Neuronal stem cell (in vitro differentiated cells): ENCODE measurements around the gene PITPNM3.

Experiments
- DNase-seq: peaks from one replicate; pipeline ENCODE4 v3.0.0-alpha.2; 2013; ENCODE audit warnings: low spot score
- H2AFZ ChIP-seq: one replicate; pipeline ENCODE4 v1.6.1; 2013; ENCODE audit warnings: mild to moderate bottlenecking, low read length, inconsistent platforms
- H2AK5ac ChIP-seq: 2 replicates; pipeline ENCODE4 v1.6.1; 2013; ENCODE audit warnings: low read depth, mild to moderate bottlenecking, inconsistent platforms, low read length, moderate library complexity, mixed read lengths
- H2BK120ac ChIP-seq: 2 replicates; pipeline ENCODE4 v1.6.1; 2013; ENCODE audit warnings: low read depth, mild to moderate bottlenecking, inconsistent platforms, low read length, moderate library complexity, mixed read lengths
- H2BK12ac ChIP-seq: one replicate; pipeline ENCODE4 v1.6.1; 2013; ENCODE audit warnings: low read length, inconsistent platforms
- H2BK15ac ChIP-seq: 2 replicates; pipeline ENCODE4 v1.6.1; 2013; ENCODE audit warnings: mild to moderate bottlenecking, low read length, inconsistent platforms, mixed read lengths
- H2BK5ac ChIP-seq: one replicate; pipeline ENCODE4 v1.6.1; 2013; ENCODE audit warnings: inconsistent platforms, mild to moderate bottlenecking, low read length, moderate library complexity
- H3K14ac ChIP-seq: one replicate; pipeline ENCODE4 v1.6.1; 2013; ENCODE audit warnings: low read length, inconsistent platforms
- H3K18ac ChIP-seq: 2 replicates; pipeline ENCODE4 v1.6.1; 2013; ENCODE audit warnings: low read length, inconsistent platforms
- H3K23ac ChIP-seq: 2 replicates; pipeline ENCODE4 v1.6.1; 2013; ENCODE audit warnings: low read depth, mild to moderate bottlenecking, mixed read lengths, low read length, inconsistent platforms; ENCODE audit not compliant: poor library complexity
- H3K27ac ChIP-seq: replicated peaks from 3 replicates; pipeline ENCODE4 v1.5.1; 2013; ENCODE audit warnings: low read length, inconsistent platforms
- H3K27me3 ChIP-seq, 3 experiments: 2 replicates each; pipeline ENCODE4 v1.6.1; 2013; ENCODE audit warnings: low read length in 3 of 3, mild to moderate bottlenecking in 2 of 3, inconsistent platforms in 1 of 3, low read depth in 1 of 3, mixed read lengths in 1 of 3, moderate library complexity in 1 of 3; ENCODE audit not compliant: control insufficient read depth in 3 of 3, insufficient read depth in 3 of 3
- H3K36me3 ChIP-seq, 2 donors: replicated peaks in 1 of 2; 2 replicates each; pipeline ENCODE4 v1.6.1; 2013; ENCODE audit warnings: low read length in 2 of 2; ENCODE audit not compliant: control insufficient read depth in 2 of 2, insufficient read depth in 2 of 2
- H3K4ac ChIP-seq: 2 replicates; pipeline ENCODE4 v1.6.1; 2013; ENCODE audit warnings: inconsistent platforms, mild to moderate bottlenecking, low read length, moderate library complexity
- H3K4me1 ChIP-seq, 2 donors: 1 replicate in 1 of 2; 2 replicates in 1 of 2; pipeline ENCODE4 v1.6.1; 2013; ENCODE audit warnings: low read length in 2 of 2, low read depth in 1 of 2; ENCODE audit not compliant: control insufficient read depth in 2 of 2, insufficient read depth in 1 of 2
- H3K4me2 ChIP-seq: one replicate; pipeline ENCODE4 v1.6.1; 2013; ENCODE audit warnings: mild to moderate bottlenecking, low read length, inconsistent platforms; ENCODE audit not compliant: insufficient read depth, poor library complexity, severe bottlenecking
- H3K4me3 ChIP-seq, 2 donors: 2 replicates each; pipeline ENCODE4 v1.5.1; 2013; ENCODE audit warnings: low read length in 2 of 2, mild to moderate bottlenecking in 2 of 2, inconsistent platforms in 1 of 2, moderate library complexity in 1 of 2
- H3K79me1 ChIP-seq: one replicate; pipeline ENCODE4 v1.6.1; 2013; ENCODE audit warnings: low read depth, mild to moderate bottlenecking, inconsistent platforms, low read length, moderate library complexity
- H3K9ac ChIP-seq: one replicate; pipeline ENCODE4 v1.6.1; 2013; ENCODE audit warnings: mild to moderate bottlenecking, low read depth, low read length, inconsistent platforms; ENCODE audit not compliant: poor library complexity
- H3K9me3 ChIP-seq, 2 donors: replicated peaks in 1 of 2; 2 replicates each; pipeline versions ENCODE3 to v1.6.1; 2013; ENCODE audit warnings: low read length in 2 of 2, mild to moderate bottlenecking in 2 of 2, inconsistent platforms in 1 of 2, low read depth in 1 of 2, mixed read lengths in 1 of 2, moderate library complexity in 1 of 2; ENCODE audit not compliant: control insufficient read depth in 2 of 2, insufficient read depth in 1 of 2
- H4K8ac ChIP-seq: one replicate; pipeline ENCODE4 v1.6.1; 2013; ENCODE audit warnings: low read depth, mild to moderate bottlenecking, inconsistent platforms, low read length, moderate library complexity
- H4K91ac ChIP-seq: one replicate; pipeline ENCODE4 v1.6.1; 2013; ENCODE audit warnings: low read length, low read depth, mild to moderate bottlenecking, inconsistent platforms; ENCODE audit not compliant: poor library complexity
- WGBS, 2 donors: extraction: QIAGEN DNeasy Blood & Tissue Kit; methylation state at CpG; one replicate each; pipeline ENCODE4 v1.1.7; 2013; ENCODE audit warnings: missing lambda C conversion rate in 2 of 2, mixed read lengths in 1 of 2; ENCODE audit not compliant: insufficient read length in 2 of 2, insufficient replicate concordance in 1 of 2; ENCODE audit errors: extremely low coverage in 2 of 2; 5-methylcytosine and 5-hydroxymethylcytosine counted together

Gene PITPNM3

GRCh38 chr17:6599364-6599763 is 43.0 kb upstream of the PITPNM3 start:
- H3K79me1 ChIP-seq: no peaks in the 10 kb centered on the region
- H3K4me2 ChIP-seq: no peak overlapping the region
- no peaks in the 10 kb centered on the region for H3K27me3 ChIP-seq
- no peak overlapping the region for H3K4me3 ChIP-seq
- H3K9ac ChIP-seq: no peak overlapping the region
- no peaks in the 10 kb centered on the region for H3K4me1 ChIP-seq
- H3K14ac ChIP-seq: no peak overlapping the region
- no peaks in the 10 kb centered on the region for H3K9me3 ChIP-seq
- H2BK15ac ChIP-seq: no peak overlapping the region
- H3K36me3 ChIP-seq: peaks cover 11 to 100% of the 10 kb centered on the region in 2 donors
- H2AK5ac ChIP-seq: no peak overlapping the region
- H3K23ac ChIP-seq: no peak overlapping the region
- H3K4ac ChIP-seq: no peak overlapping the region
- no peak overlapping the region for H2BK120ac ChIP-seq
- no peak for DNase-seq
- no peak overlapping the region for H2BK12ac ChIP-seq
- no peak overlapping the region for H4K91ac ChIP-seq
- no peak overlapping the region for H4K8ac ChIP-seq
- H2BK5ac ChIP-seq: no peak overlapping the region
- no peak overlapping the region for H2AFZ ChIP-seq
- no peak overlapping the region for H3K18ac ChIP-seq
- no peak overlapping the region for H3K27ac ChIP-seq

DNA sequence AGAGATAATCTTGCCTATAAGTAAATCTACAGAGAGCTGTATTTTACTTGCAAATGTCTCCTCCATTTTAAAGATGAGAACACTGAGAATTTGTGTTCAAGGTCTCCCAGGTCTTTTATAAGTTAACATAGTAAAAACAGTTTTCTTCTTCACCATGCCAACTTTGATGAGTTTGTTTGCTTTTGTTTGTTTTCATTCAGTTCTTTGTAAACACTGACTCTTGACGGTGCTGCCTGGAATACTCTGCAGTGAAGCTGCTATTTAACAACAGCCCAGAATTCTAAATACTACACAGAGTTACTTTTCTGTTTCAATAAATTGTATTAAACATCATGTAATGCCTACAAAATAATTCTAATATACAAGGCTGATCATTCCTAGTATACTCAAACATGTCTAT is 41.4 kb upstream of the PITPNM3 start:
- no peak for DNase-seq
- Histone ChIP-seq H2AFZ (no peak overlapping the region), H3K36me3 (peaks cover 11 to 100% of the 10 kb centered on the region in 2 donors), H2AK5ac (no peak overlapping the region), H4K91ac (no peak overlapping the region), H3K4me3 (no peak overlapping the region), H3K9ac (no peak overlapping the region), H2BK15ac (no peak overlapping the region), H3K23ac (no peak overlapping the region), H3K9me3 (no peaks in the 10 kb centered on the region), H3K79me1 (no peaks in the 10 kb centered on the region), H2BK12ac (no peak overlapping the region), H2BK120ac (no peak overlapping the region), H3K27ac (no peak overlapping the region), H3K4me1 (no peaks in the 10 kb centered on the region), H3K4ac (no peak overlapping the region), H2BK5ac (no peak overlapping the region), H3K14ac (no peak overlapping the region), H3K4me2 (no peak overlapping the region), H4K8ac (no peak overlapping the region), H3K18ac (no peak overlapping the region), H3K27me3 (no peaks in the 10 kb centered on the region)
- no CpG with 5 or more reads among the region's 1 CpG for WGBS, 2 donors

- Histone ChIP-seq H3K27ac (no peak overlapping the region), H3K79me1 (no peaks in the 10 kb centered on the region), H3K36me3 (peaks cover 13 to 100% of the 10 kb centered on the region in 2 donors), H3K4me2 (no peak overlapping the region), H3K4me1 (no peaks in the 10 kb centered on the region), H2AFZ (no peak overlapping the region), H3K18ac (no peak overlapping the region), H4K8ac (no peak overlapping the region), H2BK15ac (no peak overlapping the region), H3K23ac (no peak overlapping the region), H3K14ac (no peak overlapping the region), H3K27me3 (no peaks in the 10 kb centered on the region), H2BK5ac (no peak overlapping the region), H2BK12ac (no peak overlapping the region), H3K9ac (no peak overlapping the region), H3K9me3 (no peaks in the 10 kb centered on the region), H2AK5ac (no peak overlapping the region), H2BK120ac (no peak overlapping the region), H3K4me3 (no peak overlapping the region), H4K91ac (no peak overlapping the region), H3K4ac (no peak overlapping the region)
- DNase-seq: no peak
- no CpG with 5 or more reads among the region's 4 CpGs for whole genome bisulfite sequencing, 2 donors
Observed at GRCh38 chr17:6596941-6597340, 40.6 kb upstream of the PITPNM3 start.

DNA sequence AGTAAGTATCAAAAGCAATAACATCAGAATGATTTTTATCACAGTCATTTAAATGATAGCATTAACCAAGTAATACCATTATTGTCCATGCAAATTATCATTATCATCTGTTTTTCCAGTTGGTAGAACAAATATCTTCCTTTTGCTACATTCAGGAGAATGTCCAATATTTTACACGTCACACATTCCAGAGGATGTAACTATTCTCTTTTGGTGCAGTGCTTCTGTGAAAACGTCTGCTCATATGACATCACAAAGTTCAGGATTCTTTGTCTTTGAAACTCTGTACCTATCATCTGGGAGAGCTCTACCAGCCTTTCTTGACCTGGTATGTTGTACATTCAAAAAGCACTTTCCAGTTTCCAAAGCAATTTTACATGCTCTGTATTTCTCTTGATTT is 40.2 kb upstream of the PITPNM3 start:
- H2AK5ac ChIP-seq: no peak overlapping the region
- no peaks in the 10 kb centered on the region for H3K27me3 ChIP-seq
- no peak overlapping the region for H2BK12ac ChIP-seq
- no peak overlapping the region for H2BK120ac ChIP-seq
- WGBS, 2 donors: no CpG with 5 or more reads among the region's 2 CpGs
- H3K9ac ChIP-seq: no peak overlapping the region
- H3K79me1 ChIP-seq: no peaks in the 10 kb centered on the region
- DNase-seq: no peak
- no peak overlapping the region for H3K4me2 ChIP-seq
- H2AFZ ChIP-seq: no peak overlapping the region
- H3K23ac ChIP-seq: no peak overlapping the region
- H3K14ac ChIP-seq: no peak overlapping the region
- H3K4ac ChIP-seq: no peak overlapping the region
- no peak overlapping the region for H3K18ac ChIP-seq
- no peak overlapping the region for H2BK15ac ChIP-seq
- H3K36me3 ChIP-seq: peaks cover 18 to 100% of the 10 kb centered on the region in 2 donors
- no peaks in the 10 kb centered on the region for H3K9me3 ChIP-seq
- H3K4me3 ChIP-seq: no peak overlapping the region
- H4K8ac ChIP-seq: no peak overlapping the region
- no peaks in the 10 kb centered on the region for H3K4me1 ChIP-seq
- H4K91ac ChIP-seq: no peak overlapping the region
- no peak overlapping the region for H3K27ac ChIP-seq
- no peak overlapping the region for H2BK5ac ChIP-seq
